H1 (cell line): ENCODE data around the gene EXOSC10. TPM values are rescaled to one million over a fixed set of nuclear protein-coding genes. Genes with fewer than 3 reads are reported as not detected.

Experiments used
- CTCF ChIA-PET: fragments of 300-600 bp; sonication (Branson Sonifier 250); formaldehyde crosslinking; loops from one replicate; lab custom pipeline; 2021; ENCODE audit not compliant: partially characterized antibody; lab: Charles Lee
- POLR2A ChIA-PET: fragments of 300-600 bp; sonication (Branson Sonifier 250); formaldehyde crosslinking; loops from one replicate; lab custom pipeline; 2021; ENCODE audit warnings: inconsistent platforms; ENCODE audit not compliant: partially characterized antibody; lab: Charles Lee
- DNase-seq, 2 experiments: peaks; one replicate each; pipeline versions ENCODE4 v3.0.0 to v3.0.0-alpha.2; 2010 to 2022; ENCODE audit warnings: low spot score in 2 of 2, low read depth in 1 of 2, mixed read lengths in 1 of 2
- FAIRE-seq: peaks from 2 replicates; lab custom pipeline; 2011; peaks lifted over from hg19 to GRCh38; lab: Jason Lieb, UNC
- H2AFZ ChIP-seq: 2 replicates; pipeline ENCODE4 v1.8.1; 2012; ENCODE audit warnings: low read length, inconsistent platforms
- H2AK5ac ChIP-seq: 2 replicates; pipeline ENCODE4 v1.6.1; 2013; ENCODE audit warnings: low read depth, low read length
- H2BK120ac ChIP-seq: replicated peaks from 2 replicates; pipeline ENCODE3; 2013; ENCODE audit warnings: low read depth, low read length, inconsistent platforms
- H2BK12ac ChIP-seq: 2 replicates; pipeline ENCODE4 v1.6.1; 2013; ENCODE audit warnings: low read depth, low read length
- H2BK15ac ChIP-seq: 2 replicates; pipeline ENCODE4 v1.6.1; 2013; ENCODE audit warnings: low read length
- H2BK20ac ChIP-seq: 2 replicates; pipeline ENCODE4 v1.6.1; 2013; ENCODE audit warnings: low read length
- H2BK5ac ChIP-seq: 2 replicates; pipeline ENCODE4 v1.6.1; 2013; ENCODE audit warnings: low read depth, low read length
- H3K14ac ChIP-seq: 2 replicates; pipeline ENCODE4 v1.6.1; 2013; ENCODE audit warnings: inconsistent platforms; ENCODE audit not compliant: insufficient read length
- H3K18ac ChIP-seq: 2 replicates; pipeline ENCODE4 v1.6.1; 2013; ENCODE audit warnings: low read length; ENCODE audit errors: extremely low read depth
- H3K23ac ChIP-seq: 2 replicates; pipeline ENCODE4 v1.6.1; 2013; ENCODE audit warnings: inconsistent platforms; ENCODE audit not compliant: insufficient read length
- H3K23me2 ChIP-seq: 2 replicates; pipeline ENCODE4 v1.6.1; 2013; ENCODE audit warnings: low read depth, low read length
- H3K27ac ChIP-seq: 2 replicates; pipeline ENCODE4 v1.6.1; 2011; ENCODE audit warnings: low read depth, low read length, inconsistent platforms
- H3K27me3 ChIP-seq, 4 experiments: replicated peaks in 1 of 4; 1 replicate in 1 of 4; 2 replicates in 3 of 4; pipeline versions ENCODE4 v1.6.1 to v1.8.1; 2011 to 2013; ENCODE audit warnings: low read length in 3 of 4, mild to moderate bottlenecking in 3 of 4, inconsistent platforms in 2 of 4, mixed read lengths in 2 of 4, moderate library complexity in 1 of 4; ENCODE audit not compliant: control insufficient read depth in 3 of 4, insufficient read depth in 3 of 4; ENCODE audit errors: extremely low read depth in 1 of 4
- H3K36me3 ChIP-seq, 4 experiments: 2 replicates each; pipeline versions ENCODE4 v1.6.1 to v1.8.1; 2011 to 2013; ENCODE audit warnings: mild to moderate bottlenecking in 4 of 4, low read length in 3 of 4, moderate library complexity in 2 of 4, control low read depth in 1 of 4, inconsistent platforms in 1 of 4; ENCODE audit not compliant: insufficient read depth in 4 of 4, control insufficient read depth in 2 of 4
- H3K4ac ChIP-seq: replicated peaks from 2 replicates; pipeline ENCODE3; 2013; ENCODE audit warnings: low read length, low read depth, mixed read lengths, inconsistent platforms; ENCODE audit not compliant: insufficient read length
- H3K4me1 ChIP-seq, 4 experiments: replicated peaks in 1 of 4; 1 replicate in 1 of 4; 2 replicates in 3 of 4; pipeline versions ENCODE4 v1.6.1 to v1.8.1; 2011 to 2013; ENCODE audit warnings: low read length in 3 of 4, inconsistent platforms in 2 of 4, mixed read lengths in 1 of 4; ENCODE audit not compliant: insufficient read depth in 4 of 4, control insufficient read depth in 3 of 4
- H3K4me2 ChIP-seq, 2 experiments: 2 replicates each; pipeline versions ENCODE4 v1.6.1 to v1.8.1; 2011 to 2013; ENCODE audit warnings: low read depth in 2 of 2, low read length in 2 of 2, control low read depth in 1 of 2, inconsistent platforms in 1 of 2, mild to moderate bottlenecking in 1 of 2; ENCODE audit not compliant: insufficient read depth in 1 of 2
- H3K4me3 ChIP-seq, 4 experiments: fragments of 200-600, 300-600 bp in 1 of 4; sonication (generic), shearing (Covaris generic), sonication (Bioruptor Twin) in 1 of 4; 2 replicates each; pipeline versions ENCODE4 v1.5.1 to v1.8.1; 2011 to 2016; ENCODE audit warnings: low read length in 4 of 4, low read depth in 3 of 4, control low read depth in 2 of 4, inconsistent platforms in 2 of 4, mild to moderate bottlenecking in 2 of 4, mixed read lengths in 1 of 4, moderate library complexity in 1 of 4; ENCODE audit not compliant: insufficient read depth in 2 of 4; ENCODE audit errors: extremely low read depth in 1 of 4
- H3K56ac ChIP-seq: replicated peaks from 2 replicates; pipeline ENCODE3; 2013; ENCODE audit warnings: low read depth, mild to moderate bottlenecking, mixed read lengths, low read length, inconsistent platforms; ENCODE audit not compliant: insufficient read length
- H3K79me1 ChIP-seq: 2 replicates; pipeline ENCODE4 v1.6.1; 2013; ENCODE audit warnings: low read depth, low read length, control low read depth
- H3K79me2 ChIP-seq, 2 experiments: 2 replicates each; pipeline versions ENCODE4 v1.6.1 to v1.8.1; 2012 to 2013; ENCODE audit warnings: low read length in 2 of 2, mild to moderate bottlenecking in 2 of 2, inconsistent platforms in 1 of 2; ENCODE audit not compliant: insufficient read depth in 2 of 2, control insufficient read depth in 1 of 2
- H3K9ac ChIP-seq, 4 experiments: replicated peaks in 1 of 4; 1 replicate in 1 of 4; 2 replicates in 3 of 4; pipeline versions ENCODE4 v1.6.1 to v1.8.1; 2011 to 2013; ENCODE audit warnings: low read depth in 3 of 4, low read length in 3 of 4, control low read depth in 2 of 4, mild to moderate bottlenecking in 2 of 4, moderate library complexity in 2 of 4, inconsistent platforms in 1 of 4; ENCODE audit errors: extremely low read depth in 1 of 4
- H3K9me3 ChIP-seq, 2 experiments: 2 replicates each; pipeline versions ENCODE4 v1.6.1 to v1.8.1; 2012 to 2013; ENCODE audit warnings: mild to moderate bottlenecking in 2 of 2, moderate library complexity in 2 of 2, control low read depth in 1 of 2, inconsistent platforms in 1 of 2, low read depth in 1 of 2, low read length in 1 of 2, mixed read lengths in 1 of 2; ENCODE audit not compliant: insufficient read depth in 2 of 2
- H4K20me1 ChIP-seq, 2 experiments: replicated peaks in 1 of 2; 2 replicates each; pipeline versions ENCODE3 to v1.8.1; 2011 to 2013; ENCODE audit warnings: inconsistent platforms in 2 of 2, low read length in 2 of 2, mild to moderate bottlenecking in 1 of 2; ENCODE audit not compliant: insufficient read depth in 2 of 2, control insufficient read depth in 1 of 2
- H4K5ac ChIP-seq: 2 replicates; pipeline ENCODE4 v1.6.1; 2013; ENCODE audit warnings: low read length, low read depth, mixed read lengths, inconsistent platforms; ENCODE audit not compliant: insufficient read length
- H4K8ac ChIP-seq: 2 replicates; pipeline ENCODE4 v1.8.0; 2013; ENCODE audit warnings: mild to moderate bottlenecking, moderate library complexity, low read length, inconsistent platforms; ENCODE audit not compliant: insufficient read depth; ENCODE audit errors: extremely low read depth
- H4K91ac ChIP-seq: replicated peaks from 2 replicates; pipeline ENCODE3; 2013; ENCODE audit warnings: low read length, mixed read lengths, inconsistent platforms; ENCODE audit not compliant: insufficient read length
- EP300 ChIP-seq, 2 experiments: IDR thresholded peaks; 1 replicate in 1 of 2; 2 replicates in 1 of 2; pipeline ENCODE4 v1.6.1; 2011 to 2012; ENCODE audit warnings: low read depth in 2 of 2, low read length in 2 of 2, mild to moderate bottlenecking in 2 of 2, borderline replicate concordance in 1 of 2, inconsistent platforms in 1 of 2, moderate library complexity in 1 of 2
- HDAC6 ChIP-seq: IDR thresholded peaks from one replicate; pipeline ENCODE4 v1.7.1; 2012; ENCODE audit warnings: low read depth, mild to moderate bottlenecking, inconsistent platforms, low read length, moderate library complexity
- RBBP5 ChIP-seq: IDR thresholded peaks from 2 replicates; pipeline ENCODE4 v1.7.1; 2012; ENCODE audit warnings: low read depth, mild to moderate bottlenecking, inconsistent platforms, low read length, moderate library complexity, borderline replicate concordance
- SP4 ChIP-seq: IDR thresholded peaks from 2 replicates; pipeline ENCODE4 v1.6.1; 2012; ENCODE audit warnings: low read length, inconsistent platforms
- WGBS, 2 experiments: shearing (Covaris generic) in 1 of 2; methylation state at CpG; one replicate each; pipeline versions ENCODE4 v1.1.6 to v1.1.7; 2013 to 2015; ENCODE audit warnings: low lambda C conversion rate in 2 of 2, mixed read lengths in 2 of 2, inconsistent platforms in 1 of 2, low coverage in 1 of 2, missing lambda C conversion rate in 1 of 2; ENCODE audit not compliant: insufficient replicate concordance in 2 of 2, insufficient coverage in 1 of 2, insufficient read length in 1 of 2; ENCODE audit errors: extremely low coverage in 1 of 2, missing lambda C conversion rate in 1 of 2; 5-methylcytosine and 5-hydroxymethylcytosine counted together
- polyA plus RNA-seq, 7 experiments: library from polyadenylated mRNA; depleted of rRNA in 3 of 7; stranded (reverse) in 5 of 7; unstranded in 2 of 7; fragments of >200 nt in 5 of 7; fragments of 200-250 nt in 2 of 7; gene quantifications; 1 replicate in 5 of 7; 2 replicates in 1 of 7; 4 replicates in 1 of 7; pipeline versions ENCODE4 v1.2.1 to v1.2.3, GENCODE V29; 2011 to 2013; ENCODE audit warnings: missing spikeins in 2 of 7, mixed read lengths in 2 of 7
- total RNA-seq: library from RNA; stranded (reverse); fragmentation: NEBNext Ultra II Directional; extraction: Animal tissue kit (Norgen Biotek cat#: 25700); gene quantifications from 2 replicates; pipeline ENCODE4 v1.2.1, GENCODE V29; 2021
- TF ChIP-seq, protein P1 (sequence below): IDR thresholded peaks from 2 replicates; pipeline ENCODE4 v1.6.1; 2011; ENCODE audit warnings: low read depth, mild to moderate bottlenecking, low read length; ENCODE audit not compliant: insufficient read depth

EXOSC10 gene
- total and polyA plus RNA-seq, 2 of the 8 experiments (the other 6 are each of a cell fraction or from before 2014, with no cell fraction given) = 57.9 to 86.1 TPM

GRCh38 chr1:11058595-11059154, 41.0 kb downstream of the EXOSC10 start:
- H3K14ac ChIP-seq = no peak overlapping the region
- peak overlapping the region; percentile 70 to 98 (median 82) for H3K4me3 ChIP-seq
- H2BK20ac ChIP-seq = no peak overlapping the region
- H3K4ac ChIP-seq = peak overlapping the region; percentile 87
- peaks cover 14% of the 10 kb centered on the region for H3K23me2 ChIP-seq
- no peak for DNase-seq
- H2AK5ac ChIP-seq = no peak overlapping the region
- no peak overlapping the region for H2AFZ ChIP-seq
- H2BK120ac ChIP-seq = no peak overlapping the region
- peak overlapping the region; percentile 65 to 87 (median 72) for H3K9ac ChIP-seq
- no peaks in the 10 kb centered on the region for H3K27me3 ChIP-seq
- H4K20me1 ChIP-seq = peaks cover 3 to 9% of the 10 kb centered on the region in 2 experiments
- no peak for FAIRE-seq
- peaks cover 0 to 12% (median 4%) of the 10 kb centered on the region in 4 experiments; a peak in 5 of 7 replicates for H3K4me1 ChIP-seq
- no peak overlapping the region; the same call in none of the 2 replicates for H4K8ac ChIP-seq
- peaks cover 9% of the 10 kb centered on the region for H3K79me1 ChIP-seq
- no peak overlapping the region for H4K91ac ChIP-seq
- H4K5ac ChIP-seq = no peak overlapping the region
- no peak overlapping the region for H2BK12ac ChIP-seq
- TF ChIP-seq, protein P1, sequence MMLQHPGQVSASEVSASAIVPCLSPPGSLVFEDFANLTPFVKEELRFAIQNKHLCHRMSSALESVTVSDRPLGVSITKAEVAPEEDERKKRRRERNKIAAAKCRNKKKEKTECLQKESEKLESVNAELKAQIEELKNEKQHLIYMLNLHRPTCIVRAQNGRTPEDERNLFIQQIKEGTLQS = no peak
- TF ChIP-seq HDAC6 (no peak), EP300 (IDR thresholded peaks at IDR 0.05; ENCODE audit: borderline replicate concordance in 1 of 2, low read depth in 2 of 2, low read length in 2 of 2) (no peak), SP4 (no peak), RBBP5 (no peak)
- no peak overlapping the region for H3K18ac ChIP-seq
- peak overlapping the region; percentile 82 to 94 for H3K4me2 ChIP-seq
- no peaks in the 10 kb centered on the region for H3K9me3 ChIP-seq
- H3K27ac ChIP-seq = no peak overlapping the region
- ChIA-PET POLR2A (interaction anchor here (0.7 to 1.8 kb wide), 5 partner anchors 14 to 931 kb away, joined by 3 to 10 read pairs (median 4); no protein-coding TSS in a partner anchor), CTCF (interaction anchor here (1.1 to 14.5 kb wide), 3 partner anchors 9 to 27 kb away, joined by 3 to 168 read pairs (median 6); no protein-coding TSS in a partner anchor)
- H3K56ac ChIP-seq = no peak overlapping the region
- H3K23ac ChIP-seq = no peak overlapping the region
- H3K36me3 ChIP-seq = peaks cover 7 to 31% (median 14%) of the 10 kb centered on the region in 4 experiments; a peak in 7 of 8 replicates
- no peak overlapping the region for H2BK5ac ChIP-seq
- WGBS, 2 experiments = 71% methylated on average over 20 of the region's 28 CpGs; no CpG with 5 or more reads in 1 of the 2 experiments
- H3K79me2 ChIP-seq = peaks cover 0 to 16% of the 10 kb centered on the region in 2 experiments; a peak in 2 of 4 replicates
- no peak overlapping the region for H2BK15ac ChIP-seq
